DMS153 treated with DMSO at 0.1 percent for 48 hours (cell line): ENCODE measurements around the gene CLDN25.

ENCODE experiments used
- DNase-seq: peaks from one replicate; lab custom pipeline; 2025; ENCODE audit not compliant: unreplicated experiment; lab: John Stamatoyannopoulos, UW

The CLDN25 gene

DNA sequence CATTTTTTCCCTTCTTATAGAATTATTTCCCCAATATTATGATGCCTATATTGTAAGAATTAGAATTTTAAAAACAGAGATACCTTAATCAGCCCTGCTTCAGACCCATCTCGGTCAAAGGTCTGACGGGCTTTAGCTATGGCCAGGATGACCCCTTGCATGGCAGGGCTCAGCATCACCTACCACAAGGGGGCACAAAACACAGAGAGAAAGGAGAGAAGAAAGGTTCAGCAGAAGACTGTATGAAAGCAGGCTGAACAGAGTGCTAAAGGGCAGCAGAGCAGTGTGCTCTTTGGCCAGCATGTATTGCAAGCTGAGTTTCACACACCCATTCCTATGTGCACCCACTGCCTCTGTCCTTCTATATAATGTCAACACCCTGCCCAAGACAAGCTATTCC lies 26.8 kb downstream of the CLDN25 start:
- peak; percentile 16 for DNase-seq

DNA sequence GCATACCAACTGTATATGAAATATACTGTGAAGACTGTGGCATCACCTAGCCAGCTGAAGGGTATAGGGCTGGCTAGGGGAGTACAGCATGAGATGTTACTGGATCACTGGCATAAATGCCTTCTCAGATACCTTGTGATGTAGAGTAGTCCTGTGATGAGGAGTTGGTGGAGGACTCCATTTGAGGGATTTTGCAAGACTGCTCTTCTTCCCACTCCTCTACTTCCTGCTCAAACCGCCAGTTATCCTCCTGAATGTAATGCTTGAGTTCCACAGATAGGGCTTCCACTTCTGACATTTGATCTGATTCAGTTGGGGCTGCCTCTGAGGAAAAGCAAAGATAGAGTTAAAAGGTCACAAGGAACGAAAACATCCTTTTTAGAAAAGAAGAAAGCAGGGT lies 29.3 kb downstream of the CLDN25 start:
- DNase-seq: no peak

DNA sequence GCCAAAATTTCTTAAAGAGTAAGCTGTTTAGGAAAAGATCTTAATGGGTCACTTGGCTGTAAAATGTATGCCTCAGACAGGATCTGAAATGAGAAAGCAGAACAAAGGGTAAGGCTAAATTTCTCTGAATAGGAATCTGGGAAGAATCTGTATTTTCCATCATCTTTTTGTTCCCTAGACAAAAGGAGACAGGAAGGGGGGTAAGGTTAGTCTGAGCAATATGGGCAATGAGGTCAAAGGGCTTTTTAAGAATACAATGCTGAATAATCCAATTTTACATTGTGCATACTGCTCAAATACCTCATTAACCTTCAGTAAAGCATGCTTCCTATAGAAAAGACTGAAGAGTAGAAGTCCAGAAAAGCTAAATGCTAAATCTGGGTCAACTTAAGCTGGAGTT lies 34.6 kb downstream of the CLDN25 start:
- DNase-seq: no peak

DNA sequence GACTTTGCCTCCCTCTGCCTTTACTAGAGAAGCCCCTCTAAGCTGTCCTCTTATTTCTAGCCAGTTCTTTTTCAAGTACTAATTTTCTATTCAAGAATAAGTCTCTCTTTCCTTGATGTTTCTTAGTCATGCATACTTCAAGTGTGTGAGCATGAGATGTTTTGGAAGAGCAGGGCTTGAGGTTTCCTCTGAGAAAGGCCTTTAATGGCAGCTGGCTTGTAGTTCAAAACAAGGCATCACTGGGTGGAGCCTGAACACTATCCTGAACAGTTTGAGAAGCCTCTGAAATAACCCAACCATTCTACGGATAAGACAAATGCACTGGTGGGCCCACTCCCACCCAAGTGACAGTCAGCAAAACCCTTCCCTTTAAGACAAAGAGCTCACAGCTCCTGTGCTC lies 37.6 kb downstream of the CLDN25 start:
- no peak for DNase-seq

DNA sequence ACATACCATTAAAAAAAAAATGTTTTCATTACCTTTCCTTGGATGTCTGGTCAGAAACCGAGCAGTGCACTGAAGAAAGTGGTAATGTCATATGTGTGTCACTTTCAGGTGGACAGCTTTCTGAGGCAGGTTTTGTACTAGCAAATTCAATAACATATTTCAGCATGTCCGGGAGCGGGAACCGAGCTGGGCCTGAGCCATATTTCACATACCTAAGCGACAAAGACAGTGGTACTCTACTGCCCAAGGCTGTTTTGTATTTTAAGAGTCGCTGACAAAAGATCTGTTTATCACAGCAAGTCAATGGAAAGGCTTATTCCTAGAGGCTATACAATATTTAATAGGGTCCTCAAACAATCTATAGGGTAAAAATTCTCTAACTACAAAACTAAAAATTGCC lies 38.0 kb downstream of the CLDN25 start:
- DNase-seq: no peak

DNA sequence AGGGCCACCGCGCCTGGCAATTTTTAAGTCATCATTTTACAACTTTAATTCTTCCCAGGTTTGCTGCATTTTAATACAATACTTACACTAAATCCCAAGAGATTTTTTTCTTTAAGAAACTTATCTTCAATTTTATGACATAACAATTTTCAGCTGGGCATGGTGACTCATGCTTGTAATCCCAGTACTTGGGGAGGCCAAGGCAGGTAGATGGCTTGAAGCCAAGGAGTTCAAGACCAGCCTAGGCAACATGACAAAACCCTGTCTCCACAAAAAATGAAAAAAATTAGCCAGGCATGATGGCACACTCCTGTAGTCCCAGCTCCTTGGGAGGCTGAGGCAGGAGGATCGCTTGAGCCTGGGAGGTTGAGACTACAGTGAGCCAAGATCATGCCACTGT lies 38.8 kb downstream of the CLDN25 start:
- DNase-seq: no peak

DNA sequence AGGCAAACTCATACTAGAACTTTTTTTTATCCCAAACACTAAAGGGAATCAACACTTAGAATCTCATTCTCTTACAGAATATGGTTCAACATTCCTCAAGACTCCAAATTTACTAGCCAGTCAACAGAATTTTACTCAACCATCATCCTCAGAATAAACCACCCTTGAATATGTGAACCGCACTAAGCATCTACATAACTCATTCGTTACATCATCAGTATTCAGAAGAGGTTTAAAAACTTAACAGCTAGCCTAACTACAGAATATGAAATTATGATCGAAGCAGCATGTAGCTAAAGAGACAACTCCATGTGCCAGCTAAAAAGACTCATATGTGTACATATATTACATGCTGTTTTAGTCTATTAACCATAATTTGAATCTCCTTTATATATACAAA lies 47.9 kb downstream of the CLDN25 start:
- DNase-seq: no peak

DNA sequence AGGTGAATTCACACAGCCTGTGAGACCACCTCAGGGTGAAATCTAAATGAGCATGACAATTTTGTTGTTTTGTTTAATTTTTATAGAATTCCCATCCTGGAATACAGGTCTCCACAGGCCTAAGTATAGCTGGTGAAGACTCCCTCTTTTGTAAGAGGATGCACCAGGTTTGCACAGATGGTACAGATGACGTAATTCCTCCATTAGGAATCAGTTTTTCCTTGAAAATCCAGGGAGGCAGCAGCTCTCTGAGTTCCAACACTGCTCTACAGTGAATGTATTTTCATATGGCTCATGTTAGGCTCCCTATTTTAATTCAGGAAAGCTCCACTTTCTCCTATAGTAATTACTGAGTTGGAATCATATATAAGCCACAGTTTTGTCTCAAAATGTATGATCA lies 48.6 kb downstream of the CLDN25 start:
- no peak for DNase-seq

DNA sequence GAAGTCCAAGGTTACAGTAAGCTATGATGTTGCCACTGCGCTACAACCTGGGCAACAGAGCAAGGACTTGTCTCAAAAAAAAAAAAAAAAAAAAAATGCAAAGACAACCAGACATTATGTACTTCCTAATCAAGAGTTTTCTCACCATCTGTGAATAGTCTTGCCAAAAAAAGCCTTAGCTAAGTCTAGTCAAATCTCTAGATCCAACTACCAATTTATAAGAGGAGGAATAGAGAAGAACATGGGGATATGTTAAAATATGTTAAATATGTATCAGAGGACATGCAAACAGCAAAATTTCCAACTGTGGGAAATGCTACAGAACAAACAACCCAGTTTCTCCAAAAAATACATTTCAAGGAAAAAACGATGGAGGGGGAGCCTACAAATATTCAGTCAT lies 50.2 kb downstream of the CLDN25 start:
- DNase-seq: no peak
